NCI-H460 (cell line): Measurements from ENCODE around the gene TP53RK. TPM values are rescaled to one million over a fixed set of nuclear protein-coding genes. Genes with fewer than 3 reads are reported as not detected.

Experiments
- DNase-seq: peaks from one replicate; pipeline ENCODE4 v3.0.0-alpha.2; 2016; ENCODE audit warnings: low read depth; ENCODE audit errors: extremely low read depth
- total RNA-seq: library from RNA; depleted of rRNA; stranded (reverse); fragments of >200 nt; shearing (Covaris generic); gene quantifications from 2 replicates; pipeline ENCODE4 v1.2.3, GENCODE V29; 2014

The TP53RK gene
- total RNA-seq, 1 experiment from 2014 or later = 24.2 TPM

DNA sequence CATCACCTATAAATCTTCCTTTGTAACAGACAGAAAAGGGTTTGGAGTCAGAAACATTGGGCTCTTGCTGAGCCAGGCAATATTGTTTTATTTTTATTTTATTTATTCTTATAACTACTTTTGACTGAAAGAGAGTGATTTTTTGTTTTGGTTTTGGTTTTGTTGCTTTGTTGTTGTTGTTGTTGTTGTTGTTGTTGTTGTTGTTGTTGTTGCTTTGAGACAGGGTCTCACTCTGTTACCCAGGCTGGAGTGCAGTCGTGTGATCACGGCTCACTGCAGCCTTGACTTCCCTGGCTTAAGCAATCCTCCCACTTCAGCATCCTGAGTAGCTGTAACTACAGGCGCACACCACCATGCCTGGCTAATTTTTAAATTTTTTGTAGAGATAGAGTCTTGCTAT, 22.9 kb downstream of the TP53RK start:
- no peak for DNase-seq

DNA sequence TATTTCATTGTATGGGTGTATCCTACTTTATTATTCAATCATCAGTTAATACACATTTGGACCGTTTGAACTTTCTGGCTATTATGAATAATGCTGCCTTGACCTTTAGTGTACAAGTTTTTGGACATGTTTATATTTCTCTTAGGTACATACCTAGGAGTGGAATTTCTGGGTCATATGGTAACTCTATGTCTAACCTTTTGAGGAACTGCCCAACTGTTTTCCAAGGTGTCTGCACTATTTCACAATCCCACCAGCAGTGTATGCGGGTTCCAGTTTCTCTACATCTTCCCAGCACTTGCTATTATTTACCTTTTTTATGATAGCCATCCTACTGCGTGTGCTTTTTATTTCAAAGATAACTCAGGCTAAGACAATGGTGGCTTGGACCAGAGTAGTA, 23.6 kb downstream of the TP53RK start:
- no peak for DNase-seq

DNA sequence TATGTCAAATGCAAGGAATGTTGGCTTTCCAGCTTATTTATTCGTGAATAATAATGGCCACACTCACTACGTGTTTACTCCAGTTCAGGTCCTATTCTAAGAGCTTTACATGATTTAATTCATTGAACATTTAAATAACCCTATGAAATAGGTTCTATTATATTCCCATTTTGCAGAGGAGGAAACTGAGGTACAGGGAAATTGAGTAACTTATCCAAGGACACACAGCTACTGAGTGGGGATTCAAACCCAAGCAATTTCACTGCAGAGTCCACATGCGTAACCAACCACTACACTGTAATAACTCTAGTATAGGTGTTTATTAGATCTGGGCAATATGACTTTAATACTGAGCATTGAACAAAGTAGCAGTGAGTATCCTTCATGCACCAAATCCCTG, 25.7 kb downstream of the TP53RK start:
- no peak for DNase-seq

DNA sequence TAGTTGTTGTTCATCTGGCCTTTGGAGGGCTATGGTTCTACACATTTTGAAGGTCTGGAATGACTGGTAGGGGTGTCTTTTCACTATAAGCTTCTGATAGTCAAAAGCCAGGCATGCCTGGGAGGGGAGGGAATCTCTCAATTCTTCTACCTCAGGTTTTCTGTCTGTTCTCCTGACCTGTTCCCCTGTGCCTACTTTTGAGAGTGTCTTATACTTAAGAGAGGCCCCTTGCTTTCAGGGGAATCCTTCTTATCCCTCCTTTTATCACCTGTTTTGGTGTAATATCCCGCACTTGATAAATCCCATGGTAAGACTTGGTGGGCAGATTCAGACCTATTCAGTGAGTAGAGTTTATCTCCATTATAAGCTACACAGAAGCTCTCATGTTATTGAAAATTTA, 27.6 kb downstream of the TP53RK start:
- DNase-seq = no peak

DNA sequence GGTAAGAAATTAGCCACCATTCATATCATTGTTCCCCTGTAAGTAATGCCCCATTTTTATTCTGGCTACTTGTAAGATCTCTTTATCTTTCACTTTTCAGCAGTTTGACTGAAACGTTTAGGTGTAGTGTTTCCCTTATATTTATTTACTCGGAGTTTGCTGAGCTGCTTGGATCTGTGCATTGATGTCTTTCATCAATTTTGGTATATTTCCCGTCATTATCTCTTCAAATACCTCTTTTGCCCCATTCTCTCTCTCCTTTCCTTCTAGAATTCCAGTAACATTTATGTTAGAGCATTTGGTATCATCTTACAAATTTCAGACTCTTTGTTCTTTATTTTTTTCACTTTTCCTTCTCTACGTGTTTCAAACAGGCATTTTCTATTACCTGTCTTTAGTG, 28.8 kb downstream of the TP53RK start:
- DNase-seq = no peak

DNA sequence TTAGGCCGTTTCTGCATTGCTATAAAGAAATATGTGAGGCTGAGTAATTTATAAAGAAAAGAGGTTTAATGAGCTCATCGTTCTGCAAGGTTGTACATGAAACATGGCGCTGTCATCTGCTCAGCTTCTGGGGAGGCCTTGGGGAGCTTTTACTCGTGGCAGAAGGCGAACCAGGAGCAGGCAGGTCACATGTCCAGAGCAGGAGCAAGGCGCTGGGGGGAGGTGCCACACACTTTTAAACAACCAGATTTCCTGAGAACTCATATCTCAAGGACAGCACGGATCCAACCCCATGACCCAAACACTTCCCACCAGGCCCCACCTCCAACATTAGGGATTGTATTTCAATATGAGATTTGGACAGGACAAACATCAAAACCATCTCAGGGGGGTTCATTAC, 31.6 kb downstream of the TP53RK start:
- no peak for DNase-seq

DNA sequence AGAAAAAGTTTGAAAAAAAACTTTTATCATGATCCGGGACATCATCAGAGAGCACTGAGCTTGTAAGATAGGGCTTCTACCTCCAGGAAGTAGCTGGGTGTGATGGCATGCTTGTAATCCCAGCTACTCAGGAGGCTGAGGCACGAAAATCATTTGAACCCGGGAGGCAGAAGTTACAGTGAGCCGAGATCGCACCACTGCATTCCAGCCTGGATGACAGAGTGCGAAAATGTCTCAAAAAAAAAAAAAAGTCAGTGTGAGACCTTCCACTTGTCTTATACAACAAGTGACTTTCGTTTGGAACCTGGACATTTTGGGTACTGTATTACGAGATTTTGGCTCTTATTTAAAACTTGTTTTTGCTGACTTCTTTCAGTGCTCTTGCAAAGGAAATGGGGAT, 32.1 kb downstream of the TP53RK start:
- DNase-seq = no peak

DNA sequence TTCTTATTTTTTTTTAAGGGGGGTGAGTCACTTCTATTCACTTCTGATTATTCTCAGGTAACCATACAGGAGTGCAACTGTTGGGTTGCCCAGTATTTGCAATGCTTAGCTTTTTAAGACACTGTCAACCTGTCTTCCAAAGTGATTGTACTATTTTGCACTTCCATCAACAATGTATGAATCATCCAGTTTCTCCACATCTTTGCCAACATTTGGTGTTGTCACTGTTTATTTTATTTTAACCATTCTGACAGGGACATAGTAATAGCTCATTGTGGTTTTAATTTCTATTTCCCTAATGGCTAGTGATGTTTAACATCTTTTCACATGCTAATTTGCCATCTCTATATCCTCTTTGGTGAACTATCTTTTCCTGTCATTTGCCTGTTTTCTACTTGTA, 36.5 kb downstream of the TP53RK start:
- DNase-seq = no peak

DNA sequence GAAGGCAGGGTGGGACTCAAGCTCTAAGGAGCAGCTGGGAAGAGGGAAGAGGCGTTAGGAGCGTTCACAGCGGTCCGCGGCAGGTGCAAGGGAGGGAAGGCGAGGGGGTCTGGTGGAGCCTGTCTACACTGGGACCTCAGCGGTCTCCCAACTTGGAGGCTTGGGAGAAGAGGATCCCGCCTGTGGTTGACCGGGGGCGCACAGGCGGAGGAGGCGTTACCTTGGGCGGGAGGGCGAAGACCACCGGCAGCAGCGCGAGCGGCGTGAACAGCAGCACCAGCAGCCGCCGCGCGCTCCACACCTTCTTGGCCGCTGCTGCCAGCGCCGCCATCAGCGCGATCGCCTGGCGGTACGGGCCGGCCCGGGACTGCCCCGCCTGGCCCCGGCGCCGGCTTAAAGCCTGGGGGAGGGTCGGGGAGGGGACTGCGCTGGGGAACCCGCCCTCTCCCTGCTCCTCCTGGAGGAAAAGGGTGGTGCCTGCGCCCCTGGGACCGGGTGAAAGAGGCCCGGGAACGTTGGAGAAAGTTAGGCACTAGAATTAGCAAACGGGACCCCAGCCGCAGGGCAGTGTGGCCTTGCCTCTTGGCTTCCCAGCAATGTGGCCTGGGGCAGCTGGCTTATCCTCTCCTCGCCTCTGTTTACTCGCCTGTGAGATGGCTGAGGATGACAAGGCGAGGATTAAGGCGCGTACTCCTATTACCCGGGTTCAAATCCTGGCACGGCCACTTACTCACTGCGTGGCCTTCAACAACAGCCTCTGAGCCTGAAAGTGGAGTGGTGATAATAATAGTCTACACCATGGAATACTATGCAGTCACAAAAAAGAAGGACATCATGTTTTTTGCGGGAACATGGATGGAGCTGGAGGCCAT, 37.9 kb downstream of the TP53RK start, which contains the start of gene SLC13A3:
Gene SLC13A3 (minus strand): TSS at position 369 of the 872 bp plus-strand sequence. CDS start 38 bp downstream, at position 331.
- DNase-seq = no peak

DNA sequence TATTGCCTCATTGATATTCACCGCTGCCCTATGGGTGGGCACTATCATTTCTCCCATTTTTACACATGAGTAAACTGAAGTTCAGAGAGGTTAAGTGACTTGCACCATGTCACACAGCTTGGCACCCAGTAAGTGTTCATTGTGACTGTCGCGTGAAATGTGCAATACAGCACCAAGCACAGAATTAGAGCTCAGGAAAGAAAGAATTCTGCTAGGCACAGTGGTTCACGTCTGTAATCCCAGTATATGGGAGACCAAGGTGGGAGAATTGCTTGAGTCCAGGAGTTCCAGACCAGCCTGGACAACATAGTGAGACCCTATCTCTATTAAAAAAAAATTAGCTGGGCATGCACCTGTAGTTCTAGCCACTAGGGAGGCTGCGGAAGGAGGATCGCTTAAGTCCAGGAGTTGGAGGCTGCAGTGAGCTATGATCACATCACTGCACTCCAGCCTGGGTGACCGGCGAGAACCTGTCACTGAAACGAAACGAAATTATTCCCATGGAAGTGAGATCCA, 38.6 kb downstream of the TP53RK start:
- DNase-seq = no peak

DNA sequence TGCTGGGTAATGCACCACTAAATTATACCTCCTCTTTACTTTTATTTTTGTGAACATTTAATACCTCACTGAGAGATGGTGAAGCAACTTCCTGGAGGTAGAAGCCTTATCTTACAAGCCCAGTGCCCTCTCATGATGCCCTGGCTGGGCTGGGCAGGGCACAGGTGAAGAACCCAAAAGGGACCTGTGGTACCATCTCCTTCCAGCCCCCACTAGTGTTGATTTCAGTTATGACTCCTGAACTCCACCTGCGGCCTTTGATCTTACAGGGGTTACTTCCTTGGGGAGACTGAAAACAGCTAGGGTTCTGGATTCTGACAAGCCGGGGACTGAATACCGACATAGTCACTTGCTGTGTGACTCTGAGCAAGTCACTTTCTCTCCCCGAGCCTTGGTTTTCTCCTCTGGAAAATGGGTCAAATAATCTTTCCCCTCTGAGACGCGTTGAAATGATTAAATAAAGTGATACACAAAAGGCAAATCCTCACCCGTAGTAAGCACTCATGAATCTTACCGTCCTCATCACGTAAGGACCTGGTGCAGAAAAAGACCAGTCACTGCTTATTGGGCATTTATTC, 39.2 kb downstream of the TP53RK start:
- DNase-seq = no peak

DNA sequence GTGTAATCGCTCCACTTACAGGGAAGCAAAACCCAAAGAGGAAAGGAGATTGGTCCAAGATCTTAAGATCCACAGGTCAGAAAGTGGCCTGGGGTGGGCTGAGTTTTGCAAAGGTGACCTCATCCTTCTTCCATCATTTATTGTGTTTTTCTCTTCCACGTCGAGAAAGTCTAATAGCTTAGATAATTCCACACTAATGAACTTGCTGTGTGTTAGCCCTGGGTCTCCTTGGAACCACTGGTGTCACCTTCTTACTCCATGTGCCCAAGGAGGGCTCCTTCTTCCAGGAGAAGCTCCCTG, 39.6 kb downstream of the TP53RK start:
- DNase-seq = no peak

DNA sequence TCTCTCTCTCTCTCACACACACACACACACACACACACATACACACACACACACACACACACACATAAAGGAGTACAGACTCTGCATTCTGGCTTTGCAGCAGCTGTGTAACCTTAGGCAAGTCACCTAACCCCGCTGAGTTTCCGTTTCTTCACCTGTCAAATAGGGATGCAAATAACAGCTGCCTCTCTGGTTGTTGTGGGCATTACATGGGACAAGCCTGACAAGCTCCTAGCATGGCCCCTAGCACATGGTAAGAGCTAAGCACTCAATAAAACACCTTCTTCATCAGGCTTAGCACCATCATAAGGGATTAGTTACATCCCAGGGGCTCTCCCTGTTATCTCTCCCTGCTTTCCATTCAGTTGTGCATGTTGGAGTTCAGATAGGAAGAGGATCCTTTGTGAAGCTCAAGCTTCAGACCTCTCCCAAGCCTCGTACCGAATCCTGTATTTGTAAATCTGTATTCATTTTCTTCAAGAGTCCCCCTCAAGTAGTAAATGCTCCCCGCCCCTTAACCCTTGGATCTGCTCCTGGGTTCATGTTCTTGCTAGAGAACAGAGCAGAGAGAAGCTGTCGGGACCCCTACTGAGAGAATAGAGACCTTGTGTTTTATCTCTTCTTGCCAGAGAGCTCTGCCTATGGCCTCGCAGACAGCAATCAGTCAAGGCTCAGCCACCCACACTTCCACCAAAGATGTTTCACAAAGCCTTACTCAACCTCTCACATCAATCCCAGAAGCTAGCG, 40.2 kb downstream of the TP53RK start:
- no peak for DNase-seq

DNA sequence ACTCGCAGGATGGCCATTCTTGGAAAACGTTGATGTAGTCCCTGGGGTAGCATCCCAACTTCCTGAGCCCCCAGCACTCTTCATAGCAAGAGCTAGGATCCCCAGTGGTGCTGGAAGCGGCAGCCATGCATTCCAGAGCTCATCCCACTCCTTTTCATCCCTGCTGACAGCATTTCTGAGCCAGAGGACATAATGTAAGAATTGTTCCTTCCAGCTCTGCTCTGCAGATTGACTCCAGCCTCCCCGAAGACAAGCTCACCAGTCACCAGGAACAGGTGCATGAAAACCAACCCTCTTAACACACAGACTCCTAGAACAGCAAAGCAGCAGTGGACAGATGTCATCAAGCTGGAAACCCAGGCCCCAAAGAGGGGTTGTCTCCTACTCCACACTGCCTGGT, 41.8 kb downstream of the TP53RK start:
- no peak for DNase-seq

DNA sequence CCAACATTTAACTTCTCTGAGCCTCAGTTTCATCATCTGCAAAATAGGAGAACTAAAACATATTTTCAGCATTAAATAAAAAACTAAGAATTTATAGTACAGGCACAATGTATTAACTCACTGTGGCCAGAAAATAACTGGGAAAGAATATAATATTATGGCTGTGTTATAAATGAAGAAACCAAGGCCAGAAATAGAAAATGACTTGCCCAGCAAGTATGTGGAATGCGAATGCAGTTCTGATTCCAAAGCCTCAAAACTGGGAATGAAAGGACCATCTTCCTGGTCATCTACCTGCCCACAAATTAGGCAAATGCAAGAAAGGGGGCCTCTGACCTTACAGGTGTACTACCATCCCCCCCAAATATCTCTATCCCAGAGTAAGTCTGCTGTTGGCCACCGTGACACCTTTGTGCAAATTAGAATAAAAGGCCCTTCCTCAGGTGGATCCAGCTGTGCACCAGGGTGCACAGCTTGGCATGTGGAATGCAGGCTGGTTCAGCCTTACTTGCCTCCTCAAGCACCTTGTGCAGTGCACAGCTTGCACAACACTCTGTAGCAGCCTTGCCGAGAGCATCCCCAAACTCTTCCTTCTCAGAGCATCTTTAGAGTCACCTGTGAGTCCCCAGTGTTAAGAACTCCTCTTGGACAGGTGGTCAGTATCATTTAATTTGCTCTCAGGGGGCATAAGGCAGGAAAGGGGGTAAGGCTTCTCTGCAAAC, 42.4 kb downstream of the TP53RK start:
- no peak for DNase-seq

DNA sequence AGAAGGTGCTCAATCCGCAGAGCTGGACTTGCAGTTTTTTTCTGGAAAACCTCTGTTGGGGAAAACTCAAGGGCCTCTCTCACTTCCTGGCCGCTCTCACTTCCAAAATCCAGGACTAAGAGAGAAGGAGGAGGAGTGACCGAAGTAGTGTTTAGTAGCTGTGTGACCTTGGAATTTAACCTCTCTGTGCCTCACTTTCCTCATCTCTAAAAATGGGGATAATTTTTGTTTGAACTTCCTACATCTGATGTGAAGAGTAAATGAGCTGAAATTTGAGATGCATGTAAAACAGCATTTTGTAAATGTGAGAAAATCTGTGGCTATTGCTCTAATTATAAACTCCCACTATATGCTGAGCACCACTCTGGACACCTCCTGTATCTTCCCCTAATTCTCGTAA, 43.1 kb downstream of the TP53RK start:
- DNase-seq = no peak

DNA sequence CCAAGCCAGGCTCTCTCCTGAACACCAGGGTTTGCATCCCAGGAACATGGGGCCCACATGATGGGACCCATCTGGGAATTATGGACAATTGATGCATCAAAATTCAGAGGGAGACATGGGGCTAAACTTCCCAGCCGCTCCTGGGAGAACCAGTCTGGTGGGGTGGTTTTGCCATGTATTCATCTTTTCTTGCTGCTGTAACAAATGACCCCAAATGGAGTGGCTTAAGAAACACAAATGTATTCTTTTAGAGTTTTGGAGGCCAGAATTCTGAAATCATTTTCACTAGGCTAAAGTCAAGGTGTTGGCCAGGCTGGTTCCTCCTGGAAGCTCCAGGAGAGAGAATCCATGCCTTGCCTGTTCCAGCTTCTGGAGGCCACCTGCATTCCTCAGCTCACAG, 44.5 kb downstream of the TP53RK start:
- DNase-seq = no peak

DNA sequence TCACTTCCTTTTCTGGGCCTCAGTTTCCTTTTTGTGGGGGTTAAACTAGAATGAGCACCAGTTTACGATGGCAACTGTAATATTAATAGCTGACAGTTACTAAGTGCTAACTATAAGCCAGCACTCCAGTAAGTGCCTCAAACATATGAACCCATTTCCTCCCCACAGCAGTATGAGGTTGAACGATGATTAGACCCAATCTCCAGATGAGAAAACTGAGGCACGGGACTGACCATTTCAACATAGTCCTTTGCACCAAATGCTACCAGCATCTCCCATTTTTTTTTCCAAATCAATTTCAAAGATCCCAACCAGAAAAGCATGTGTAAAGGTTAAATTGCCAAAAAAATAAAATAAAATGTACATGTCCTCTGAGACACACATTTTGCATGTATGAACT, 45.1 kb downstream of the TP53RK start:
- no peak for DNase-seq

DNA sequence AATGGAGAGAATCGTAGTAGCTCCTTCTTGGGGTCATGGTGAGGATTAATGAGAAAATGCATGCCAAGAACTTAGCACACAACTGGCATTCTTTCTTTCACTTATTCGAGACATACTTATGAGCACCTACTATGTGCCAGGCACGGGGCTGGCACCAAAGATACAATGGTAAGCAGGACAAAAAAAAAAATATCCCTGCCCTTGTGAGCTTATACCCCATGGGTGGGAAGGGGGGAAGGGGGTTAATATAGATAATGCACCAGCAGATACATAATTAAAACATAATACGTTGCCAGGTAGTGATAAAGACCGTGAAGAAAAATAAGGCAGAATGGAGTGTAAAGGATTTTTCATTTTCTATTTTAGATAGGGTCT, 46.3 kb downstream of the TP53RK start:
- DNase-seq = no peak

DNA sequence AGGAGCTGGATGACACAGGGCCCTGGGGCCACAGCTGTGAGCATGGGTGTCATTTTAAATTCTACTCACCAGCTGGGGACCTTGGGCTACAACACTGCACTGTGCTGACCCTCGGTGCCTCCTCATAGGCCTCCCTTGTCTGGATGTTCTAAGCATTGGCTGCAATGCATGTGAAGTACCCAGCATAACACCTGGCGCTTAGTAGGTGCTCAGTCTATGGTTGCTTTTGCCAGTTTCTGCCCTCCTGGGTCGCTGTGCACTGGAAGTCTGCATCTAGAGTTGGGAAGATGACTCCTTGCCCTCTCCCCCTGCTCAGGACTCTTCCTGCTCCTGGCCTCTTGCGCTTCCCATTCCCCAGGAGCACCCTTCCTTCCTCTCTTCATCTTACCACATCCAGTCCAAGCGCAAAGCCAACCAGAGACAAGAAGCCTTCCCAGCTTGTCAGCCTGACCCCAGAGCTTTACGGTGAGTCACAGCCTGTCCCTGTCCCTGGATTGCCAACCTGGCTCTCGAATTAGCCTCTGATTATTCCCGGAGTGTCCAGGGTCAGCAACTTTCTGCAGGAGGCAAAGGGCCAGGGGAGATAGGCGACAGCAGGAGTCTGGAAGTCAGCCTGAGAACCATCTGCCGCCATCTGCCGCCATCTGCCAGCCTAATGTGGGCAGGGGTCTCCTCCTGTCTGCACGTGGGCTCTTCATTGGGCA, 46.8 kb downstream of the TP53RK start:
- no peak for DNase-seq
